B cell (primary cell): ENCODE measurements around the gene SHB. TPM values are rescaled to one million over a fixed set of nuclear protein-coding genes. Genes with fewer than 3 reads are reported as not detected.

Source experiments
- ATAC-seq: fragments of 200-7000 bp; cut with Tn5 transposase; one replicate; pipeline ENCODE4 v1.10.0; 2021; ENCODE audit warnings: low read depth, mild to moderate bottlenecking, moderate number of reproducible peaks, moderate library complexity
- CTCF ChIA-PET: fragments of 350-600 bp; sonication (Branson Sonifier 250); formaldehyde crosslinking; loops from one replicate; lab custom pipeline; 2021; ENCODE audit warnings: antibody characterized with exemption, inconsistent platforms; lab: Charles Lee
- POLR2A ChIA-PET: fragments of 350-600 bp; sonication (Branson Sonifier 250); formaldehyde crosslinking; loops from one replicate; lab custom pipeline; 2021; ENCODE audit warnings: antibody characterized with exemption; lab: Charles Lee
- DNase-seq: peaks from one replicate; pipeline ENCODE4 v3.0.0; 2013
- H2AFZ ChIP-seq: 2 replicates; pipeline ENCODE4 v1.6.1; 2012; ENCODE audit warnings: mild to moderate bottlenecking, low read depth, low read length; ENCODE audit not compliant: insufficient read depth, poor library complexity, severe bottlenecking
- H3K27ac ChIP-seq, 2 donors: 1 replicate in 1 of 2; 2 replicates in 1 of 2; pipeline ENCODE4 v1.5.1; 2012 to 2013; ENCODE audit warnings: low read length in 2 of 2, mild to moderate bottlenecking in 2 of 2, moderate library complexity in 1 of 2
- H3K27me3 ChIP-seq, 4 experiments: fragments of 200-600 bp in 1 of 4; sonication (generic) in 1 of 4; replicated peaks in 1 of 4; 1 replicate in 2 of 4; 2 replicates in 2 of 4; pipeline versions ENCODE4 v1.6.1 to v1.7.0; 2013 to 2016; ENCODE audit warnings: low read length in 3 of 4, mild to moderate bottlenecking in 2 of 4, mixed read lengths in 1 of 4, moderate library complexity in 1 of 4; ENCODE audit not compliant: insufficient read depth in 4 of 4, control insufficient read depth in 3 of 4; ENCODE audit errors: control extremely low read depth in 1 of 4
- H3K36me3 ChIP-seq, 2 experiments: replicated peaks in 1 of 2; 1 replicate in 1 of 2; 2 replicates in 1 of 2; pipeline versions ENCODE4 v1.6.1 to v1.7.1; 2013; ENCODE audit warnings: low read length in 1 of 2; ENCODE audit not compliant: insufficient read depth in 2 of 2, control insufficient read depth in 1 of 2; ENCODE audit errors: control extremely low read depth in 1 of 2, extremely low read depth in 1 of 2
- H3K4me1 ChIP-seq, 2 donors: fragments of 200-600 bp in 1 of 2; sonication (generic) in 1 of 2; 1 replicate in 1 of 2; 2 replicates in 1 of 2; pipeline versions ENCODE4 v1.5.1 to v1.6.1; 2013 to 2017; ENCODE audit warnings: low read length in 2 of 2; ENCODE audit not compliant: control insufficient read depth in 2 of 2, insufficient read depth in 2 of 2
- H3K4me2 ChIP-seq: replicated peaks from 2 replicates; pipeline ENCODE3; 2012; ENCODE audit warnings: mild to moderate bottlenecking, low read depth, low read length; ENCODE audit not compliant: poor library complexity, severe bottlenecking
- H3K4me3 ChIP-seq, 5 experiments: fragments of 200-600 bp in 1 of 5; sonication (generic) in 1 of 5; 1 replicate in 3 of 5; 2 replicates in 2 of 5; pipeline versions ENCODE4 v1.5.1 to v1.7.0; 2011 to 2016; ENCODE audit warnings: low read length in 4 of 5, mild to moderate bottlenecking in 4 of 5, low read depth in 2 of 5, control low read depth in 1 of 5, moderate library complexity in 1 of 5; ENCODE audit not compliant: insufficient read depth in 1 of 5; ENCODE audit errors: control extremely low read depth in 1 of 5, extremely low read depth in 1 of 5
- H3K79me2 ChIP-seq: fragments of 200-600 bp; sonication (generic); one replicate; pipeline ENCODE4 v1.6.0; 2016; ENCODE audit warnings: low read length; ENCODE audit not compliant: control insufficient read depth, insufficient read depth
- H3K9ac ChIP-seq: fragments of 200-600 bp; sonication (generic); 2 replicates; pipeline ENCODE4 v1.6.1; 2017; ENCODE audit warnings: mild to moderate bottlenecking, low read length, moderate library complexity
- H3K9me3 ChIP-seq, 3 donors: one replicate each; pipeline versions ENCODE4 v1.6.1 to v1.7.1; 2013; ENCODE audit warnings: low read length in 2 of 3; ENCODE audit not compliant: control insufficient read depth in 2 of 3, insufficient read depth in 1 of 3; ENCODE audit errors: control extremely low read depth in 1 of 3
- H4K20me1 ChIP-seq: 2 replicates; pipeline ENCODE4 v1.6.0; 2012; ENCODE audit warnings: mild to moderate bottlenecking, low read length; ENCODE audit not compliant: insufficient read depth, control insufficient read depth, poor library complexity, severe bottlenecking
- H3K27ac Mint-ChIP-seq: one replicate; pipeline ENCODE4 v1.8.0; 2021; ENCODE audit warnings: mixed read lengths
- H3K27me3 Mint-ChIP-seq: one replicate; pipeline ENCODE4 v1.8.0; 2021; ENCODE audit warnings: mixed read lengths
- H3K4me1 Mint-ChIP-seq: one replicate; pipeline ENCODE4 v1.8.0; 2021; ENCODE audit warnings: mixed read lengths
- H3K4me3 Mint-ChIP-seq: one replicate; pipeline ENCODE4 v1.8.0; 2021; ENCODE audit warnings: mixed read lengths
- H3K9me3 Mint-ChIP-seq: one replicate; pipeline ENCODE4 v1.8.0; 2022; ENCODE audit warnings: mixed read lengths; ENCODE audit not compliant: insufficient read depth
- CTCF ChIP-seq: fragments of 200-600 bp; IDR thresholded peaks from one replicate; pipeline ENCODE4 v1.8.0; 2022; ENCODE audit warnings: antibody characterized with exemption, mild to moderate bottlenecking
- EZH2 ChIP-seq: IDR thresholded peaks from 2 replicates; pipeline ENCODE4 v1.6.1; 2012; ENCODE audit warnings: borderline replicate concordance, low read depth, mild to moderate bottlenecking, moderate library complexity, low read length; ENCODE audit not compliant: insufficient read depth, poor library complexity, severe bottlenecking
- WGBS: methylation state at CpG from one replicate; pipeline ENCODE4 v1.1.5; 2013; ENCODE audit warnings: missing lambda C conversion rate; ENCODE audit not compliant: insufficient coverage; 5-methylcytosine and 5-hydroxymethylcytosine counted together
- intact Hi-C: fragments of 100-400 bp; cut with micrococcal nuclease; formaldehyde crosslinking; loops from one replicate; pipeline ENCODE4 v1.10.0; 2022
- polyA plus RNA-seq: library from polyadenylated mRNA; depleted of rRNA; stranded (reverse); fragments of >200 nt; gene quantifications from 2 replicates; pipeline ENCODE4 v1.2.3, GENCODE V29; 2012
- total RNA-seq, 2 donors: library from RNA; stranded (reverse); fragments of 120-200 nt in 1 of 2; gene quantifications; 1 replicate in 1 of 2; 2 replicates in 1 of 2; pipeline versions ENCODE4 v1.2.3 to v1.2.4, GENCODE V29; 2013 to 2022

Gene SHB
- total and polyA plus RNA-seq, 2 donors (not counting 1 experiment from before 2014, with no cell fraction given), result 0.06 to 1.9 TPM

DNA sequence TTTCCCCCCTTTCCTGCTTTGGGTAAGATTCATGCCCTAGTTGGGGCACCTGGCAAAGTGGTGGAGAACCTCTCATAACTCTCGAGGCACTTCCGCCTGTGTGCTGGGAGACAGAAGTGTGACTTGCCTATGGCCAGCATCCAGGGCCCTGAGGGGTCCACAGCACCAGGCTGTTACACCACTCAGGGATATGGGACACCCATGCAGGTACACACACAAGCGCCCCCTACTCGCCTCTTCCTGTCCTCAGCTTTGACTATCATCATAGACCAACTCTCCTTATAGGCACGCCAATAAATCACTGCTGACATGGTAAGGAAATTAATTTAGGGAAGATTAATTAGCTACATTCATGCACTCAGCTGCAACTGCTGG is 45.4 kb downstream of the SHB start:
- Histone ChIP-seq H3K27me3 (no peaks in the 10 kb centered on the region), H3K4me2 (no peak overlapping the region), H3K4me3 (no peak overlapping the region), H3K9ac (no peak overlapping the region), H4K20me1 (no peaks in the 10 kb centered on the region), H3K4me1 (no peaks in the 10 kb centered on the region), H3K27ac (no peak overlapping the region), H3K9me3 (no peaks in the 10 kb centered on the region), H2AFZ (no peak overlapping the region), H3K79me2 (no peaks in the 10 kb centered on the region), H3K36me3 (no peaks in the 10 kb centered on the region)
- peaks cover 7% of the 10 kb centered on the region for H3K27me3 Mint-ChIP-seq
- TF ChIP-seq CTCF (no peak), EZH2 (no peak)
- intact Hi-C loops, result no loop called here
- no peak for ATAC-seq
- no peaks in the 10 kb centered on the region for H3K9me3 Mint-ChIP-seq
- WGBS, result no CpG with 5 or more reads among the region's 5 CpGs
- no peaks in the 10 kb centered on the region for H3K4me1 Mint-ChIP-seq
- CTCF ChIA-PET, result no interaction called here
- H3K4me3 Mint-ChIP-seq, result no peak overlapping the region
- POLR2A ChIA-PET, result no interaction called here
- H3K27ac Mint-ChIP-seq, result no peak overlapping the region
- DNase-seq, result no peak

DNA sequence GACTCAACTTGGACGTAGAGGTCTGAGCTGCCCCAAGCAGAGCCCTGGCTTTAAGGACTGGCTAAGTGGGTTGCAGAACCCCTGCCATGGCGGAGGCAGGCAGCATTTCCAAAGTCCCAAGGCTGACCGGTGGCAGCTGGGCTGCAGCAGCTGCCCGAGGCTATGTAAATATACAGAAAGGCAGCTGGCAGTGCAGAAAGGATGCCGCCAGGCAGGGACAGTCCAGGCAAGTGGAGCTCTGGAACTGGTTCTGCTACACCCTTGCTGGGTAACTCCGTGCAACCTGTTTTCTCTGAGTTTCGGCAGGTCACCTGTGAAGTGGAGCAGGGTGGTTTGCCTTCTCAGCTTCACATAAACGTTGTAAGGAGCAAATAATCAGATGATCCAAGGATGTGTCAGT is 46.0 kb downstream of the SHB start:
- DNase-seq (no peak), ATAC-seq (no peak)
- no peaks in the 10 kb centered on the region for H3K9me3 ChIP-seq
- no peak overlapping the region for H2AFZ ChIP-seq
- no peak overlapping the region for H3K27ac ChIP-seq
- no peaks in the 10 kb centered on the region for H4K20me1 ChIP-seq
- no peak overlapping the region for H3K4me3 ChIP-seq
- no peak overlapping the region for H3K4me2 ChIP-seq
- ChIA-PET CTCF (no interaction called here), POLR2A (no interaction called here)
- H3K27me3 Mint-ChIP-seq, result peaks cover 7% of the 10 kb centered on the region
- no peaks in the 10 kb centered on the region for H3K36me3 ChIP-seq
- no peaks in the 10 kb centered on the region for H3K9me3 Mint-ChIP-seq
- no peaks in the 10 kb centered on the region for H3K4me1 Mint-ChIP-seq
- intact Hi-C loops, result no loop called here
- no peak overlapping the region for H3K27ac Mint-ChIP-seq
- no peaks in the 10 kb centered on the region for H3K79me2 ChIP-seq
- 96% methylated on average over 7 of the region's 8 CpGs for WGBS
- H3K4me3 Mint-ChIP-seq, result no peak overlapping the region
- H3K4me1 ChIP-seq, result no peaks in the 10 kb centered on the region
- TF ChIP-seq CTCF, result no peak
- TF ChIP-seq EZH2, result no peak
- no peaks in the 10 kb centered on the region for H3K27me3 ChIP-seq
- H3K9ac ChIP-seq, result no peak overlapping the region
